H1 (cell line): Measurements from ENCODE around the gene PITPNC1. TPM values are rescaled to one million over a fixed set of nuclear protein-coding genes. Genes with fewer than 3 reads are reported as not detected.

Experiments used
- CTCF ChIA-PET: fragments of 300-600 bp; sonication (Branson Sonifier 250); formaldehyde crosslinking; loops from one replicate; lab custom pipeline; 2021; ENCODE audit not compliant: partially characterized antibody; lab: Charles Lee
- POLR2A ChIA-PET: fragments of 300-600 bp; sonication (Branson Sonifier 250); formaldehyde crosslinking; loops from one replicate; lab custom pipeline; 2021; ENCODE audit warnings: inconsistent platforms; ENCODE audit not compliant: partially characterized antibody; lab: Charles Lee
- DNase-seq, 2 experiments: peaks; one replicate each; pipeline versions ENCODE4 v3.0.0 to v3.0.0-alpha.2; 2010 to 2022; ENCODE audit warnings: low spot score in 2 of 2, low read depth in 1 of 2, mixed read lengths in 1 of 2
- FAIRE-seq: peaks from 2 replicates; lab custom pipeline; 2011; peaks lifted over from hg19 to GRCh38; lab: Jason Lieb, UNC
- H2AFZ ChIP-seq: 2 replicates; pipeline ENCODE4 v1.8.1; 2012; ENCODE audit warnings: low read length, inconsistent platforms
- H2AK5ac ChIP-seq: 2 replicates; pipeline ENCODE4 v1.6.1; 2013; ENCODE audit warnings: low read depth, low read length
- H2BK120ac ChIP-seq: replicated peaks from 2 replicates; pipeline ENCODE3; 2013; ENCODE audit warnings: low read depth, low read length, inconsistent platforms
- H2BK12ac ChIP-seq: 2 replicates; pipeline ENCODE4 v1.6.1; 2013; ENCODE audit warnings: low read depth, low read length
- H2BK15ac ChIP-seq: 2 replicates; pipeline ENCODE4 v1.6.1; 2013; ENCODE audit warnings: low read length
- H2BK20ac ChIP-seq: 2 replicates; pipeline ENCODE4 v1.6.1; 2013; ENCODE audit warnings: low read length
- H2BK5ac ChIP-seq: 2 replicates; pipeline ENCODE4 v1.6.1; 2013; ENCODE audit warnings: low read depth, low read length
- H3K14ac ChIP-seq: 2 replicates; pipeline ENCODE4 v1.6.1; 2013; ENCODE audit warnings: inconsistent platforms; ENCODE audit not compliant: insufficient read length
- H3K18ac ChIP-seq: 2 replicates; pipeline ENCODE4 v1.6.1; 2013; ENCODE audit warnings: low read length; ENCODE audit errors: extremely low read depth
- H3K23ac ChIP-seq: 2 replicates; pipeline ENCODE4 v1.6.1; 2013; ENCODE audit warnings: inconsistent platforms; ENCODE audit not compliant: insufficient read length
- H3K23me2 ChIP-seq: 2 replicates; pipeline ENCODE4 v1.6.1; 2013; ENCODE audit warnings: low read depth, low read length
- H3K27ac ChIP-seq: 2 replicates; pipeline ENCODE4 v1.6.1; 2011; ENCODE audit warnings: low read depth, low read length, inconsistent platforms
- H3K27me3 ChIP-seq, 4 experiments: replicated peaks in 1 of 4; 1 replicate in 1 of 4; 2 replicates in 3 of 4; pipeline versions ENCODE4 v1.6.1 to v1.8.1; 2011 to 2013; ENCODE audit warnings: low read length in 3 of 4, mild to moderate bottlenecking in 3 of 4, inconsistent platforms in 2 of 4, mixed read lengths in 2 of 4, moderate library complexity in 1 of 4; ENCODE audit not compliant: control insufficient read depth in 3 of 4, insufficient read depth in 3 of 4; ENCODE audit errors: extremely low read depth in 1 of 4
- H3K36me3 ChIP-seq, 4 experiments: 2 replicates each; pipeline versions ENCODE4 v1.6.1 to v1.8.1; 2011 to 2013; ENCODE audit warnings: mild to moderate bottlenecking in 4 of 4, low read length in 3 of 4, moderate library complexity in 2 of 4, control low read depth in 1 of 4, inconsistent platforms in 1 of 4; ENCODE audit not compliant: insufficient read depth in 4 of 4, control insufficient read depth in 2 of 4
- H3K4ac ChIP-seq: replicated peaks from 2 replicates; pipeline ENCODE3; 2013; ENCODE audit warnings: low read length, low read depth, mixed read lengths, inconsistent platforms; ENCODE audit not compliant: insufficient read length
- H3K4me1 ChIP-seq, 4 experiments: replicated peaks in 1 of 4; 1 replicate in 1 of 4; 2 replicates in 3 of 4; pipeline versions ENCODE4 v1.6.1 to v1.8.1; 2011 to 2013; ENCODE audit warnings: low read length in 3 of 4, inconsistent platforms in 2 of 4, mixed read lengths in 1 of 4; ENCODE audit not compliant: insufficient read depth in 4 of 4, control insufficient read depth in 3 of 4
- H3K4me2 ChIP-seq, 2 experiments: 2 replicates each; pipeline versions ENCODE4 v1.6.1 to v1.8.1; 2011 to 2013; ENCODE audit warnings: low read depth in 2 of 2, low read length in 2 of 2, control low read depth in 1 of 2, inconsistent platforms in 1 of 2, mild to moderate bottlenecking in 1 of 2; ENCODE audit not compliant: insufficient read depth in 1 of 2
- H3K4me3 ChIP-seq, 4 experiments: fragments of 200-600, 300-600 bp in 1 of 4; sonication (generic), shearing (Covaris generic), sonication (Bioruptor Twin) in 1 of 4; 2 replicates each; pipeline versions ENCODE4 v1.5.1 to v1.8.1; 2011 to 2016; ENCODE audit warnings: low read length in 4 of 4, low read depth in 3 of 4, control low read depth in 2 of 4, inconsistent platforms in 2 of 4, mild to moderate bottlenecking in 2 of 4, mixed read lengths in 1 of 4, moderate library complexity in 1 of 4; ENCODE audit not compliant: insufficient read depth in 2 of 4; ENCODE audit errors: extremely low read depth in 1 of 4
- H3K56ac ChIP-seq: replicated peaks from 2 replicates; pipeline ENCODE3; 2013; ENCODE audit warnings: low read depth, mild to moderate bottlenecking, mixed read lengths, low read length, inconsistent platforms; ENCODE audit not compliant: insufficient read length
- H3K79me1 ChIP-seq: 2 replicates; pipeline ENCODE4 v1.6.1; 2013; ENCODE audit warnings: low read depth, low read length, control low read depth
- H3K79me2 ChIP-seq, 2 experiments: 2 replicates each; pipeline versions ENCODE4 v1.6.1 to v1.8.1; 2012 to 2013; ENCODE audit warnings: low read length in 2 of 2, mild to moderate bottlenecking in 2 of 2, inconsistent platforms in 1 of 2; ENCODE audit not compliant: insufficient read depth in 2 of 2, control insufficient read depth in 1 of 2
- H3K9ac ChIP-seq, 4 experiments: replicated peaks in 1 of 4; 1 replicate in 1 of 4; 2 replicates in 3 of 4; pipeline versions ENCODE4 v1.6.1 to v1.8.1; 2011 to 2013; ENCODE audit warnings: low read depth in 3 of 4, low read length in 3 of 4, control low read depth in 2 of 4, mild to moderate bottlenecking in 2 of 4, moderate library complexity in 2 of 4, inconsistent platforms in 1 of 4; ENCODE audit errors: extremely low read depth in 1 of 4
- H3K9me3 ChIP-seq, 2 experiments: 2 replicates each; pipeline versions ENCODE4 v1.6.1 to v1.8.1; 2012 to 2013; ENCODE audit warnings: mild to moderate bottlenecking in 2 of 2, moderate library complexity in 2 of 2, control low read depth in 1 of 2, inconsistent platforms in 1 of 2, low read depth in 1 of 2, low read length in 1 of 2, mixed read lengths in 1 of 2; ENCODE audit not compliant: insufficient read depth in 2 of 2
- H4K20me1 ChIP-seq, 2 experiments: replicated peaks in 1 of 2; 2 replicates each; pipeline versions ENCODE3 to v1.8.1; 2011 to 2013; ENCODE audit warnings: inconsistent platforms in 2 of 2, low read length in 2 of 2, mild to moderate bottlenecking in 1 of 2; ENCODE audit not compliant: insufficient read depth in 2 of 2, control insufficient read depth in 1 of 2
- H4K5ac ChIP-seq: 2 replicates; pipeline ENCODE4 v1.6.1; 2013; ENCODE audit warnings: low read length, low read depth, mixed read lengths, inconsistent platforms; ENCODE audit not compliant: insufficient read length
- H4K8ac ChIP-seq: 2 replicates; pipeline ENCODE4 v1.8.0; 2013; ENCODE audit warnings: mild to moderate bottlenecking, moderate library complexity, low read length, inconsistent platforms; ENCODE audit not compliant: insufficient read depth; ENCODE audit errors: extremely low read depth
- H4K91ac ChIP-seq: replicated peaks from 2 replicates; pipeline ENCODE3; 2013; ENCODE audit warnings: low read length, mixed read lengths, inconsistent platforms; ENCODE audit not compliant: insufficient read length
- BRCA1 ChIP-seq: IDR thresholded peaks from 2 replicates; pipeline ENCODE4 v1.6.1; 2012; ENCODE audit warnings: low read depth, low read length, improper control_type of control experiment
- CBX5 ChIP-seq: fragments of 300-800, 300-1000 bp; sonication (generic); IDR thresholded peaks from 2 replicates; pipeline ENCODE4 v1.7.1; 2016; ENCODE audit warnings: antibody characterized with exemption, low read length, low read depth
- CTBP2 ChIP-seq: IDR thresholded peaks from 2 replicates; pipeline ENCODE4 v1.7.0; 2011; ENCODE audit warnings: borderline replicate concordance, mild to moderate bottlenecking, moderate library complexity, mixed read lengths, low read length; ENCODE audit not compliant: insufficient read depth, insufficient read length
- GABPA ChIP-seq: IDR thresholded peaks from 2 replicates; pipeline ENCODE4 v1.6.1; 2011; ENCODE audit warnings: mild to moderate bottlenecking, low read length, moderate library complexity, borderline replicate concordance; ENCODE audit not compliant: insufficient read depth
- KDM5A ChIP-seq: fragments of 200-600 bp; IDR thresholded peaks from 2 replicates; pipeline ENCODE4 v1.7.1; 2012; ENCODE audit warnings: mild to moderate bottlenecking, low read length, inconsistent platforms, mixed read lengths
- POU5F1 ChIP-seq: IDR thresholded peaks from 2 replicates; pipeline ENCODE4 v1.6.1; 2011; ENCODE audit warnings: low read depth, mild to moderate bottlenecking, low read length, moderate library complexity
- RFX5 ChIP-seq: IDR thresholded peaks from 2 replicates; pipeline ENCODE4 v1.6.1; 2011; ENCODE audit warnings: low read depth, low read length, improper control_type of control experiment, borderline replicate concordance
- SP2 ChIP-seq: IDR thresholded peaks from 2 replicates; pipeline ENCODE4 v1.6.1; 2012; ENCODE audit warnings: mild to moderate bottlenecking, low read length, inconsistent platforms
- SUZ12 ChIP-seq: fragments of 200-600 bp; sonication (generic); IDR thresholded peaks from 2 replicates; pipeline ENCODE4 v1.6.1; 2012; ENCODE audit warnings: mild to moderate bottlenecking, inconsistent platforms, low read length, moderate library complexity, mixed read lengths
- TAF1 ChIP-seq: IDR thresholded peaks from 2 replicates; pipeline ENCODE4 v1.6.1; 2011; ENCODE audit warnings: mild to moderate bottlenecking, low read depth, low read length
- TBP ChIP-seq: IDR thresholded peaks from 2 replicates; pipeline ENCODE4 v1.6.1; 2011; ENCODE audit warnings: low read depth, low read length, improper control_type of control experiment
- TEAD4 ChIP-seq: IDR thresholded peaks from 2 replicates; pipeline ENCODE4 v1.6.1; 2012; ENCODE audit warnings: low read depth, low read length, inconsistent platforms, mixed read lengths
- WGBS, 2 experiments: shearing (Covaris generic) in 1 of 2; methylation state at CpG; one replicate each; pipeline versions ENCODE4 v1.1.6 to v1.1.7; 2013 to 2015; ENCODE audit warnings: low lambda C conversion rate in 2 of 2, mixed read lengths in 2 of 2, inconsistent platforms in 1 of 2, low coverage in 1 of 2, missing lambda C conversion rate in 1 of 2; ENCODE audit not compliant: insufficient replicate concordance in 2 of 2, insufficient coverage in 1 of 2, insufficient read length in 1 of 2; ENCODE audit errors: extremely low coverage in 1 of 2, missing lambda C conversion rate in 1 of 2; 5-methylcytosine and 5-hydroxymethylcytosine counted together
- polyA plus RNA-seq, 7 experiments: library from polyadenylated mRNA; depleted of rRNA in 3 of 7; stranded (reverse) in 5 of 7; unstranded in 2 of 7; fragments of >200 nt in 5 of 7; fragments of 200-250 nt in 2 of 7; gene quantifications; 1 replicate in 5 of 7; 2 replicates in 1 of 7; 4 replicates in 1 of 7; pipeline versions ENCODE4 v1.2.1 to v1.2.3, GENCODE V29; 2011 to 2013; ENCODE audit warnings: missing spikeins in 2 of 7, mixed read lengths in 2 of 7
- total RNA-seq: library from RNA; stranded (reverse); fragmentation: NEBNext Ultra II Directional; extraction: Animal tissue kit (Norgen Biotek cat#: 25700); gene quantifications from 2 replicates; pipeline ENCODE4 v1.2.1, GENCODE V29; 2021

Gene PITPNC1
- total and polyA plus RNA-seq, 2 of the 8 experiments (the other 6 are each of a cell fraction or from before 2014, with no cell fraction given) = 17.6 to 54.7 TPM

DNA sequence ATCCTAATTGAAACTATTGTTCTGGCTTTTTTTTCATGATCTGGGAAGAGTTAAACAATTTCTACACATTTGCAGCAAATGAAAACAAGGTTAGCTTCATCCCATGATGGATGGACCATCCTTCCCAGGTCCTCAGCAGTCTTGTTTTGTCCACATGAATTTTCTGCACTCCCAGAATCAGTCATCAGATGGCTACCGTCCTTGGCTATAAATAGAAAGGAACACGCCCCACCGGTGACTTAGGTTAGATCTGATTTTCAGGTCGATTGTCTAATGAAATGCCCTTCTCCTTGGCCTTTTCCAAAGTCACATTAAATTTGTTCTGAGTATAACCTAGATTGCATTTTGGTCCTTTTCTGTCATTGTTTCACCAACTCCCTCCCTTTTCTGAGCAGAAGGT lies 299.2 kb downstream of the PITPNC1 start:
- Histone ChIP-seq H3K36me3 (no peaks in the 10 kb centered on the region; a peak in 1 of 8 replicates), H2BK15ac (no peak overlapping the region), H2BK20ac (no peak overlapping the region), H2BK120ac (no peak overlapping the region), H3K27ac (no peak overlapping the region), H2AK5ac (no peak overlapping the region), H4K8ac (no peak overlapping the region), H3K9me3 (no peaks in the 10 kb centered on the region), H2BK5ac (no peak overlapping the region), H4K20me1 (no peaks in the 10 kb centered on the region), H3K4me2 (no peak overlapping the region), H3K79me2 (no peaks in the 10 kb centered on the region), H3K4me1 (no peaks in the 10 kb centered on the region), H3K4me3 (no peak overlapping the region), H4K5ac (no peak overlapping the region), H3K14ac (no peak overlapping the region), H3K56ac (no peak overlapping the region), H3K4ac (no peak overlapping the region), H2BK12ac (no peak overlapping the region), H3K27me3 (no peaks in the 10 kb centered on the region), H3K18ac (no peak overlapping the region), H2AFZ (no peak overlapping the region), H4K91ac (no peak overlapping the region), H3K23me2 (no peaks in the 10 kb centered on the region), H3K79me1 (no peaks in the 10 kb centered on the region), H3K23ac (no peak overlapping the region), H3K9ac (no peak overlapping the region)
- TF ChIP-seq KDM5A (no peak), SP2 (no peak), SUZ12 (no peak), TEAD4 (no peak), GABPA (no peak), TAF1 (no peak), TBP (no peak), CBX5 (no peak), BRCA1 (no peak), CTBP2 (no peak), POU5F1 (no peak), RFX5 (no peak)
- ChIA-PET POLR2A (no interaction called here), CTCF (interaction anchor here (0.6 to 1.1 kb wide), 2 partner anchors 289 to 292 kb away, joined by 3 read pairs; no protein-coding TSS in a partner anchor)
- WGBS, 2 experiments = 90% methylated on average over 4 of the region's 4 CpGs; no CpG with 5 or more reads in 1 of the 2 experiments
- DNase-seq = no peak
- FAIRE-seq = no peak
